OCI-LY3 (cell line): ENCODE results near the gene SLC34A1.

ENCODE experiments used
- CTCF ChIP-seq: fragments of 200-600, 300-600 bp; sonication (generic); IDR thresholded peaks from 2 replicates; pipeline ENCODE4 v1.5.1; 2014; ENCODE audit warnings: antibody characterized with exemption, low read length, low read depth
- EZH2phosphoT487 ChIP-seq: fragments of 200-600 bp; shearing (Covaris generic); IDR thresholded peaks from 2 replicates; pipeline ENCODE4 v1.6.1; 2018; ENCODE audit warnings: antibody characterized with exemption, mixed run types, low read depth

- TF ChIP-seq CTCF: no peak
- TF ChIP-seq EZH2phosphoT487: no peak
Observed at GRCh38 chr5:177338251-177339106, 45.8 kb upstream of the SLC34A1 start.
